Caki2 (cell line): ENCODE data around the gene CLMN. TPM values are rescaled to one million over a fixed set of nuclear protein-coding genes. Genes with fewer than 3 reads are reported as not detected.
"Not testable (repeated sequence)": the region's sequence is repeated elsewhere in the genome, so short reads cannot be mapped to it uniquely, and the experiment has no call there.

Source experiments
- DNase-seq: peaks from one replicate; pipeline ENCODE4 v3.0.0-alpha.2; 2015; ENCODE audit warnings: low read depth
- in situ Hi-C: cut with HindIII; loops from 2 replicates; pipeline ENCODE4 v1.10.0; 2016; ENCODE audit warnings: low sequenced_read_pairs, low pct_unique_long_range_greater_than_20kb, mixed read lengths
- total RNA-seq: library from RNA; depleted of rRNA; stranded (reverse); fragments of >200 nt; shearing (Covaris generic); gene quantifications from 2 replicates; pipeline ENCODE4 v1.2.3, GENCODE V29; 2014; ENCODE audit warnings: low replicate concordance

Gene CLMN
- total RNA-seq, 1 experiment from 2014 or later = 4.3 TPM

DNA sequence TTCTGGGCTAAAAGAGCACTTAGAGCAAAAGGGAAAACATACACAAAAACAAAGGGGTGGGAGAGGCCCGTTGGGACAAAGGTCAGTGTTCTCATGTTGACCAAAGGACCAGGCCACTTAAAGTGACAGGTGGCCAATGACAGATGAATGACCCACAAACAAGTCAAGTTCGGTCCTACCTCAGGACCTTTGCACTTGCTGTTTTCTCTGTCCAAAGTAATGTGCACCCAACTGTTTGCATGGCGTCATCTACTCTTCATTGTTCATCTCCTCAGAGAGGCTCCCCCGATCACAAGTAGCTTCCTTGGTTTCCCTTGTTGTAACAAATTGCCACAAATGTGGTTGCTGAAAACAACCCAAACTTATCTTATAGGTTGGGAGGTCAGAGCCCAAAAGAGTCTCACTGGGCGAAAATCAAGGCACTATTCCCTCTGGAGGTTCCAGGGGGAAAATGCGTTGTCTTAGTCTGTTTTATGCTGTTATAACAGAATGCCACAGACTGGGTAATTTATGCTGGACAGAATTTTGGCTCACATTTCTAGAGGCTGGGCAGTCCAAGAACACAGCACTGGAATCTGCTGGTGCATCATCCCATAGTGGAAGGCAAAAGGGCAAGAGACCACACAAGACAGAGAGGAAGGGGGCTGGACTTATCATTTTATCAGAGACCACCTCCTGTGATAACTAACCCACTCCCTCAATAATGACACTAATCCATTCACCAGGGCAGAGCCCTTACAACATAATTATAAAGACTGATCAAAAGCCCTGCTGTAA lies 23.9 kb downstream of the CLMN start:
- in situ Hi-C loops = no loop called here
- DNase-seq = no peak

DNA sequence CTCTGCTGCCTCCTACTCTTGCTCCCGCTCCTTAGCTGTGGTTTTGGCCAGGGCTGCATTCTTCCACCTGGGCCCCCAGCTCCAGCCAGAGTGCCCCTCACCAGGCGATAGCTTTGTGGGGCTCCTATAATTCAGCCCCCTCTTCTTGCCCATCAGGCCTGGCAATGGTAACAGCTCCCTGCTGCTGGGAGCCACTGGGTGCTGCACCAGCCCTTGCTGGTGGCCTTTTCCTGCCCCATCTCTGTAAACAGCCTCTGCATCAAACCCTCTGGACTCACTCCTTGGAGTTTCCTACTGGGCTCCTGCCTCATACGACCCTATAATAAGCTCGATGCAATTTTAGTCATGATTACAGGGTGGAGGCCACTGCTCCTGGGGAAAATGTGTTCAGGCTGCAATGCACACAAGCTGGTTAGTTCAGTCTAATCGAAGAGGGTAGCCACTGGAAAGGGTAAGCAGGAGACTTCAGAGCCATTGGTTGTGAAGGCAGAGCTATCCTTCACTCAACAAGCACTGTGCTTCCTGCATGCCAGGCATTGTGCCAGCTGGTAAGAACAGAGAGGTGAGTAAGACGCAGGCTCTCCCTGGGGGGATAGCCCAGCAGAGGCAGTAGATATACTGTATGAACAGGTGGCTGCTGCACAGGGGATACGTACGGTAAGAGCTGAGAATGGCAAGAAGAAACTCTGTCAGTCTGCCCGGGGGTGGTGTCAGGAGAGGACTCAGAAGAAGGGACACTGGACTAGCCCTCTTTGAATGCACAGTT lies 24.7 kb downstream of the CLMN start:
- in situ Hi-C loops = no loop called here
- no peak for DNase-seq

DNA sequence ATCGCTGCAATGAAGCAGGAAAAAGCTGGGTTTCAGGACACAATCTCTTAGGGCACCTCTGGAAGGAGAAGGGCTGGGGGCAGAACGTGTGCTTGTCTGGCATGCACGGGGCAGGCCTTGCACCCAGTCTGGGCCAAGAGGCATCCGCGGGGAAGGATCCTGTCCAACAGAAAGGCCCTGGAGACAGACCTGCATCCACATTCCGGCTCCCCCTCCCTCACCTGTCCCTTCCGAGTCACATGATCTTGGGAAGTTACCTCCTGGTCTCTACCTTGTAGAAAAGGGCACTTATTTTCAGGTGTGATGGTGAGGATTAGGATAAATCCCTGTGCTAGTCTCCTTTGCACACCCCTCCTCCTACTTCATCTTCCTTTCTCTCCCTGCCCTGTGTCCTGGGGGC lies 25.4 kb downstream of the CLMN start:
- no peak for DNase-seq
- in situ Hi-C loops = no loop called here

DNA sequence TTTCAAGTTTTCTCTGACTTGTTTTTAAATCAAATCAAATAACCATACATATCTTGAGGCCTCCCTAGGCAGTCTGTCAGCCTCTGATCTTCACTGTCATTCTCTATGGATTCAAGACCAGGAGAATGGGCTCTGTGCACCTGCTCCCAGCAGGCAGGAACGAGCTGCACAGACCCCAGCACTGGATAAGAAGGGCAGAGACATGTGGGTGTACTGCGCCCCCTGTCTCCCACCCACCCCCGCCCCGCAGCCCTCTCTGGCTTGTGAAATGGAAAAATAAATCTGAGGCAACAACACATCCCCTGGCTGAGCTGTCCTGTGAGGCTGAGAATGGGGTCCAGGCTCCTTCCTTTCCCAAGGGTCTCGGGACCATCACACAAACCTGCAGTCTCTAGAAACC lies 26.3 kb downstream of the CLMN start:
- DNase-seq = no peak
- in situ Hi-C loops = no loop called here

DNA sequence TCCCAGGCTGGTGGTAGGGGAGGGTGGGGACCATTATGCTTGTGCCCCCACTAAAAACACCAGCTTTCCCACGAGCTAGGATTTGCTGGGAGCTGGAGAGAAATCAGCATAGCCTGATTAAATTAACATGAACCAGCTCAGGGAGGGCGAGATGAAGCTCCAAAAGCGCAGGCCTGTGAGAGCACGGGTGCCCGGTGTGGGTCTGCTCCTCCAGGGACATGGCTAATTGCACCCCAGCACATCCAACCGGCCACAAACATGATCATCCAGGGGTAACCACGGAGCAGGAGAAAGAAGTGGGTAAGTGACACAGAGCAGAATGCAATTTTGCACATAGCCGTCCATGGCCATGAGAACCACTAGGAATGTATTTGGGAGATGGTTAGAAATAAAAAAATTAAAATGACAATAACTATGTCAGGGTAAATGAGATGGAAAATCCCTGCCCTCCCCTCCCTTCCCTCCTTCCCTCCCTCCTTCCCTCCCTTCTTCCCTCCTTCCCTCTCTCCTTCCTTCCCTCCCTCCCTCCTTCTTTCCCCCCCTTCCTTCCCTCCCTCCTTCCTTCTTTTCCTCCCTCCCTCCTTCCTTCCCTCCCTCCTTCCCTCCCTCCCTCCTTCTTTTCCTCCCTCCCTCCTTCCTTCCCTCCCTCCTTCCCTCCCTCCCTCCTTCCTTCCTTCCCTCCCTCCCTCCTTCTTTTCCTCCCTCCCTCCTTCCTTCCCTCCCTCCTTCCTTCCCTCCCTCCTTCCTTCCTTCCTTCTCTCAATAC lies 26.9 kb downstream of the CLMN start:
- in situ Hi-C loops = no loop called here
- DNase-seq = no peak

DNA sequence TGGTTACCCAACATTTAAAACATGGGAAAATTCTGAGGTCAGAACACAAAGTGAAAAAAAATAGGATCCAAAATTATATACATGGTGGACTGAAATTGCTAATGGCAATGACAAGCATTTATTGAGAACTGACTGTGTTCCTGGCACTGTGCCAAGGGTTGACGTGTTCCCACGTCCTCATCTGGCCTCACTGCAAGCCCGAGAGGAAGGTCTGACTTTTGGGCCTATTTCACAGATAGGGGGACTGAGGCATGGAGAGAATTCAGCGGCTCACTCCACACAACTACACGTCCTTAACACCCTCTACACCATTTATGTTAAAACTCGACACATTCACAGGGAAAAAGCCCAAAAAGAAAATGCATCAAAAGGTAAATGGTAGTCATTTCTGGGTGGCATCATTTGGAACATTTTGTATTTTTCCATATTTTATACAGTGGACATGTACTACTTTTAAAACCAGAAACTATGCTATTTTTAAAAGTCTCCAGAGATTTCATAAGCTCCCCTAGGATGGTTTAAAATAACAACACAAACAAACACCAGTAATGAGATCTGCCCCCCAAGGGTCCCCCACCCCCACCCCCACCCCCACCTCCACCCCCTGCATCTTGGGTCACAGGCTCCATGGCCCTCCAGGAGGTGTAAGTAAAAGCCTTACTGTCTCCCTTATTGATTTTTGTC lies 27.7 kb downstream of the CLMN start:
- no peak for DNase-seq
- in situ Hi-C loops = no loop called here

DNA sequence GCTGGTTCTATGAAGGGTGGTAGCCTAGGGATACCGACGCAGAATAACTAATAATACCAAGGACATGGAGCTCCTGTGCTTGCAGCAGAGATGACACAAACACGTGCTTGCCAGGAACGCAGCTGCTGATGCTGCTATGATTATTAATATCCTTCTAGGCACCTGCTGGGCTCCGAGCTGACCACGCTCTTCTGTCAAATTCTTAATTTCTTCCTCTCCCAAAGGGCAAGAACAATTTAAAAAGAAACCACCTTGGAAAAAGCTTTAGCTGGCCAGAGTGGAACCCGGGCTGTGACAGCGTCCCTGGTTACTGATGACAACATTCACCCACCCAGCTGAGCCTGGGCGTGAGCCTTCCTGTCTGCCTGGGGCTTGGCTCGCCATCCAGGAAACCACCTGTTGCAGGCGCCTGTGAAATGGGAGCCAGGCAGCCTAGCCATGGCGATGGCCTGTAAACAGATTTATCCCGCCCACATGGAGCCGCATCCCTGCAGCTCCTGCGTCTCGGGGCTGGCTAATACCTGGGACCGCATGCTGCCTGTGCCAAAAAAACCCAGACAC lies 28.8 kb downstream of the CLMN start:
- DNase-seq = no peak
- in situ Hi-C loops = no loop called here

DNA sequence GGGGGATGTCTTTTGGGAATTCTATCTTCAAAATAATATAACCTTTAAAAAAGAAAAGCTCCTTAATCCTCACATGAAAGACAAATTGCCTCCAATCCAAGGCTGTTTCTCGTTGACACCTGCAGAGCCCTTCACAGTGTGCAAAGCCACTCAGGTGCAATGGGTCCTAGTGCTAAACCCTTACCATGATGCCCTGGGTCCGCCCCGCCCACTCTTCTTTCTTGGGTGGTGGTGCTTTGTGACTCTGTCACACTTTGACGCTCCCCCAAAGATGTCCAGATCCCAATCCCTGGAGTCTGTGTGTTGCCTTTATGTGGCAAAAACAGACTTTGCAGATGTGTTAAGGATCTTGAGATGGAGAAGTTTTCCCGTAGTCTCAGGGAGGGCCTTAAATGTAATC lies 29.7 kb downstream of the CLMN start:
- in situ Hi-C loops = no loop called here

DNA sequence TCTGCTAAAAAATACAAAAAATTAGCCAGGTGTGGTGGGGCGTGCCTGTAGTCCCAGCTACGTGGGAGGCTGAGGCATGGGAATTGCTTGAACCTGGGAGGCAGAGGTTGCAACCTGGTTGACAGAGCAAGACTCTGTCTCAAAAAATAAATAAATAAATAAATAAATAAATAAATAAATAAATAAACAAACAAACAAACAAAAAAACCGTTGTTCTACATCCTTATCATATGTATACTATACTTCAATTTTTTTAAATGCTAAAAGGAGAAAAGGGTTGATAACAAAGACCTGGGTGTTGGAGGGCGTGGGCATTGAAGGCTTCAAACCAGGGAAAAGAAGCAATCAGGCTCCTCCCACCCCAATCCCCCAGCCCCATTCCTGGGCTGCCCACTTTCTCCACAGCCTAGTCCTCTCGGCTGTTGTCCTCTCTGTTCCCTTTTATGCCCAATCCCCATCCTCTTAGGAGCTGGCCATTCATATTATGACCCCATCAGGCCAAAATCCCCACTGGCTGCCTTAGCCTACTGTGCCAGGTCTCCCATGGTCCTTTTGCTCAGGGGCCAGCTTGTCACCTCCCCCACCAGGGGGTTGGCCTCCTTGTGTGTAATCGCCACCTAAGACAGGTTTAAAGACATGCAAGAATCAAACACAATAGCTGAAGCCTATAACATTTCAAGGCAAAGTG lies 30.2 kb downstream of the CLMN start:
- no peak for DNase-seq

More for the DNA sequence above, 29.7 kb downstream of the CLMN start:
- DNase-seq = no peak

DNA sequence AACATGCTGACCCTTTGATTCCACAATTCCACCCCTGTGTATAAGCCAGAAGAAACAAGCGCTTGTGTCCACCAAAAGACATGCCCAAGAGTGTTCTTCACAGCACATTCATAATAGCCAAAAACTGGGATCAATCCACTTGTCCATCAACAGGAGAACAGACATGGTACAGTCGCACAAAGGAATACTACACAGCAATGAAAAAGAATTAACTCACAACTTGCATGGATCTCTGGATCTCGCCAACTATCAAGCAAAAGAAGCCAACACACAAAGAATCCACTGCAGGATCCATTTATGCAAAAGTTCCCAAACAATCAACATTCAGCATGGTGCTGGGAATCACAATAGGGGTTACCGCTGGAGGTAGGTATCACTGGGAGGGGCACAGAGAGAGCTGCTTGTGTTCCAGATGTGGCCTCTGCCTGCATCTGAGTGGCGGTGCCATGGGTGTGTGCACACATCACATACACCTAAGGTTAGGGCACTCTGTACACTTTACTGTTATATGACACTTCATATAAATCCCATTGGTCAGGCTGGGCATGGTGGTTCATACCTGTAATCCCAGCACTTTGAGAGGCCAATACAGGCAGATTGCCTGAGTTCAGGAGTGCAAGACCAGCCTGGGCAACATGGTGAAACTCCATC lies 30.9 kb downstream of the CLMN start:
- in situ Hi-C loops = no loop called here
- DNase-seq = no peak

More for the DNA sequence above, 30.2 kb downstream of the CLMN start:
- in situ Hi-C loops = no loop called here

DNA sequence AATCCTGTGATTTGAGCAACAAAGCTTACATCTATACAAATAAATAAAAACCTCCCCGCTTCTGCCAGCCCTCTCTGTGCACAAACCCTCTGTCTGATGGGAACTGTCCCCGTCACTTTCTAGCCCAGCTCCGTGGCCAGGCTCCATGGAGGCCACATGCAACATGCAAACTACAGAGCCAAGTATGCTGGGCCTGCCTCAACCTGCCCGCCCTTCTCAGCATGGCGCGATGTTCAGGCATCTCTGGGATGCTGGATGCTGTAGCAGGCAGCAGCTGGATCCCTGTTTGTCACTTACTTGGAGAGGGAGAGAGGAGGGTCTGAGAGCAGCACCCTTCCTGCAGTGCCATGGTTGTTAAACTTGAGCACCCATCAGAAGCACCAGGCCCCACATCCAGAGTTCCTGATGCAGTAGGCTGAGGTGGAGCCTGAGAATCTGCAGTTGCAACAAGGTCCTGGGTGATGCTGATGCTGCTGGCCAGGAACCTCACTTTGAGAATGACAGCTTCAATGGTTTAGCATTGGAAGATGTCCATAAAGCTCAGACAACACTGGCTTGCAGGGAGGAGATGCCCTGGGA lies 32.4 kb downstream of the CLMN start:
- DNase-seq = no peak
- in situ Hi-C loops = no loop called here

DNA sequence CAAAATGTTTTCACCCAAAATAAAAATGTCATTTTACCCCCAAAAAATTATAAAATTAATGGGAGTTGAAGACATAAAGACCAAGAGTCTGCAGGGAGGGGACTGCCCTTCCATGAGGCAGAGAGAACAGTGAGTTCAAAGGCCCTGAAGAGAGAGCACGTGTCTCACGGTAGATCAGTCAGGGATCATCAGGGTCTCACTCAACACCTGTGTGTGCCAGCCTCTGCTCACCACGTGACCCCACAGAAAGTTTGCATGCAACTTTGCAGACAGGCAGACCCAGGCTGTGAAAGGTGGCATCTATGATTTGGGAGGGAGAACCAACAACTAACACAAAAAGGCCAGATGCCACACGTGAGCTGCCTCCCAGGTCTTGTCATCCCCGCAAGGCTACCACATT lies 33.1 kb downstream of the CLMN start:
- DNase-seq = no peak
- in situ Hi-C loops = no loop called here

DNA sequence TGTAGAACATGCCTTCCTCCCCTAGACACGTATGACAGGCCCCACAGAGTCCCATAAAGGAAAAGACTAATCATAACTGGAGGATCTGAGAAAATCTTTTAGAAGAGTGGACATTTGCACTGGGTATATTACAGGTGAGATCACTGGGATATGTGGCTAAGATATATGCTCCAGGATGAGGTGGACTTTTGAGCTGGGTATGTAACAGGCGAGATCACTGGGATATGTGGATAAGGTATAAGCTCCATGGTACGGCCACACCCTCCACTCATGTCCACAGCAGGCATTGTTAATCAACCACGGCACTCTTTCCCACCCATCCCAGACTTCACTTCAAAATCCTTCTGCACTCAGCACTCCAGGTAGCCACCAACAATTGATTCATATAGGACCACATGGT lies 34.1 kb downstream of the CLMN start:
- in situ Hi-C loops = no loop called here
- DNase-seq = no peak

DNA sequence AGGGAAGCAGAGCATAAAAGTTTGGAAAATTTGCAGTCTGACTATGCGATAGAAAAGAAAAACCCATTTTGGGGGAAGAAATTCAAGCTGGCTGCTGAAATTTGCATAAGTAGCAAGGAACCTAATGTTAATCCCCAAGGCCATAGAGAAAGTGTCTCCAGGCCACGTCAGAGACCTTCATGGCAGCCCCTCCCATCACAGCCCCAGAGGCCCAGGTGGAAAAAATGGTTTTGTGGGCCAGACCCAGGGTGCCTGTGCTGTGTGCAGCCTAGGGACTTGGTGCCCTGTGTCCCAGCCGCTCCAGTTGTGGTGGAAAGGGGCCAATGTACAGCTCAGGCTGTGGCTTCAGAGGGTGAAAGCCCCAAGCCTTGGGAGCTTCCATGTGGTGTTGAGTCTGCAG lies 35.9 kb downstream of the CLMN start:
- DNase-seq, in situ Hi-C loops: not testable (repeated sequence)

DNA sequence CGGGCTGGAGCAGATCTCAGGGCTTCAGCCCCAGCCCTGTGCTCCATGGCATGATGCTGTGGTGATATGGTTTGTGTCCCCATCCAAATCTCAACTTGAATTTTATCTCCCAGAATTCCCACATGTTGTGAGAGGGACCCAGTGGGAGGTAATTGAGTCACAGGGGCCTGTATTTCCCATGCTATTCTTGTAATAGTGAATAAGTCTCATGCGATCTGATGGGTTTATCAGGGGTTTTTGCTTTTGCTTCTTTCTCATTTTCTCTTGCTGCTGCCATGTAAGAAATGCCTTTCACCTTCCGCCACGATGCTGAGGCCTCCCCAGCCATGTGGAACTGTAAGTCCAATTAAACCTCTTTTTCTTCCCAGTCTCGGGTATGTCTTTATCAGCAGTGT lies 36.7 kb downstream of the CLMN start:
- DNase-seq, in situ Hi-C loops: not testable (repeated sequence)

DNA sequence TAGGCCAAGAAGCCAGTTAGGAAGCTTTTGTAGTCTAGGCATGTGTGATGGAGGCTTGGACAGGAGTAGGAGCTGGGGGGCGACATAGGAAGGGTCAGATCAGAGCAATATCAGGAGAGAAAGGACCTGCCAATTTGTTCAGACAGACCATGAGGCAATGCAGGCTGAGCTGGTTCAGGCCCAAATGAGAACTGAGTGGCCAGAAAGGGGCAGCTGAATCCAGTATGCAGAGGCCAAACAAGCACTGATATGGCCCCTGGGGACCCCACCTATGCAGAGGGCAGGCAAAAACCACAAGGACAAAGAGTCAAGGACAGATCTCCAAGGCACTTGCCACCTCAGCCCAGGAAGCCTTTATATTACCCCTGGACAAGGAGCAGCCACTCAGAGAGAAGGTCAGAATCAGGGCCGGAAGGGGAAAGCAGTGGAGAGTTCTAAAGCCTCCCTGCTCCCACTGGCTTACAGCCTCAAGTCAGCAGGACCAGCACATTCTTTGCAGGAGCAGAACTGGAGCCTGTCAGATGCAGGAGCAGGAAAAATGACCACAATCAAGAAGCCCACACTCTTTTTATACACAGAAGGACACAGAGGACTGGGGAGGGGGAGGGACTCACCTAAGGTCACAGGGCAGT lies 37.2 kb downstream of the CLMN start:
- in situ Hi-C loops = no loop called here
- no peak for DNase-seq
